Suprapubic skin (tissue), 4 donors: ENCODE measurements around the gene HOXA1. TPM values are rescaled to one million over a fixed set of nuclear protein-coding genes. Genes with fewer than 3 reads are reported as not detected.

ENCODE experiments used
- DNase-seq, 2 donors: peaks; one replicate each; pipeline ENCODE4 v3.0.0-alpha.2; 2019; ENCODE audit warnings: low spot score in 2 of 2
- H3K27ac ChIP-seq: fragments of 200-600 bp; sonication (generic); one replicate; pipeline ENCODE4 v1.5.1; 2019
- H3K27me3 ChIP-seq: fragments of 200-600 bp; sonication (generic); one replicate; pipeline ENCODE4 v1.5.1; 2019
- H3K36me3 ChIP-seq: fragments of 200-600 bp; sonication (generic); one replicate; pipeline ENCODE4 v1.5.1; 2019
- H3K4me1 ChIP-seq: fragments of 200-600 bp; sonication (generic); one replicate; pipeline ENCODE4 v1.5.1; 2019
- H3K4me3 ChIP-seq: fragments of 200-600 bp; sonication (generic); one replicate; pipeline ENCODE4 v1.5.1; 2019; ENCODE audit warnings: mild to moderate bottlenecking
- H3K9me3 ChIP-seq: fragments of 200-600 bp; sonication (generic); one replicate; pipeline ENCODE4 v1.5.1; 2019
- EP300 ChIP-seq: sonication (generic); formaldehyde crosslinking; IDR thresholded peaks from one replicate; pipeline ENCODE4 v1.6.1; 2017; ENCODE audit warnings: antibody characterized with exemption
- POLR2A ChIP-seq, 2 donors: fragments of 450-650 bp; IDR thresholded peaks; one replicate each; pipeline ENCODE4 v1.6.1; 2017; ENCODE audit warnings: antibody characterized with exemption in 2 of 2, mild to moderate bottlenecking in 2 of 2, moderate library complexity in 2 of 2
- POLR2AphosphoS5 ChIP-seq, 3 donors: sonication (generic); formaldehyde crosslinking; IDR thresholded peaks; one replicate each; pipeline ENCODE4 v1.6.1; 2017; ENCODE audit warnings: antibody characterized with exemption in 3 of 3
- WGBS: methylation state at CpG from one replicate; pipeline ENCODE4 v1.1.5; 2018; 5-methylcytosine and 5-hydroxymethylcytosine counted together
- total RNA-seq, 4 donors: library from RNA; depleted of rRNA; stranded (reverse); fragments of >200 nt; gene quantifications; one replicate each; pipeline ENCODE4 v1.1.0, GENCODE V29; 2016
- TF ChIP-seq, protein P1 (sequence below), 2 donors: fragments of 200-600 bp in 1 of 2; fragments of 450-650 bp in 1 of 2; sonication (generic) in 1 of 2; IDR thresholded peaks; one replicate each; pipeline ENCODE4 v1.5.1; 2016 to 2019; ENCODE audit warnings: antibody characterized with exemption in 2 of 2, mild to moderate bottlenecking in 1 of 2, moderate library complexity in 1 of 2

The HOXA1 gene
- total RNA-seq, 4 donors from 2014 or later = 2.5 to 4.0 (median 3.1) TPM

DNA sequence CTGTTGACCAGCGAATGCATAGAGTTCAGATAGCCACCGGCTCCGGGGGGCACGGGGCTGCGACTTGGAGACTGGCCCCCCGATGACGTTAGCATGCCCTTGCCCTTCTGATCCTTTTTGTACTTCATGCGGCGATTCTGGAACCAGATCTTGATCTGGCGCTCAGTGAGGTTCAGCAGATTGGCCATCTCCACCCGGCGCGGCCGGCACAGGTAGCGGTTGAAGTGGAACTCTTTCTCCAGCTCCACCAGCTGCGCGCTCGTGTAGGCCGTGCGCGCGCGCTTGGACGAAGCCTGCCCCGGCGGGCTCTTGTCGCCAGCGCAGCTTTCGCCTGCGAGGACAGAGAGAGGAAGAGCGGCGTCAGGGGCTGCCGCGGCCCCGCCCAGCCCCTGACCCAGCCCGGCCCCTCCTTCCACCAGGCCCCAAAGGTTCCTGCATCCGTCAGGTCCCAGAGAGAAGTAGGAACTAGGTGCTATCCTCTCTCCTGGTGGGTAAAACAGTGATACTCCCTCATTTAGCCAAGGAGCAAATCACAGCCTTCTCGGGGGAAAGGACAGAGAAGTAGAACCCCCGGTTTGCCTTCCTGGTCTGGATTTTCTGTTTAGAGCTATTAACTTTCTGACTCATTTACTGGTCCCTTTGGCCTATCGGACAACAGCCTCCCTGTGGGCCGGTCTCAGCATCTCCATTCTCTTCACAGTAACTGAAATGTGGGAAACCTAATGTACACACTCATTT, 12.8 kb upstream of the HOXA1 start:
- H3K4me3 ChIP-seq = peak overlapping the region; percentile 23
- H3K27me3 ChIP-seq = no peaks in the 10 kb centered on the region
- TF ChIP-seq POLR2A (IDR thresholded peaks at IDR 0.05) (no peak), EP300 (no peak), POLR2AphosphoS5 (IDR thresholded peaks at IDR 0.05) (no peak)
- TF ChIP-seq, protein P1, sequence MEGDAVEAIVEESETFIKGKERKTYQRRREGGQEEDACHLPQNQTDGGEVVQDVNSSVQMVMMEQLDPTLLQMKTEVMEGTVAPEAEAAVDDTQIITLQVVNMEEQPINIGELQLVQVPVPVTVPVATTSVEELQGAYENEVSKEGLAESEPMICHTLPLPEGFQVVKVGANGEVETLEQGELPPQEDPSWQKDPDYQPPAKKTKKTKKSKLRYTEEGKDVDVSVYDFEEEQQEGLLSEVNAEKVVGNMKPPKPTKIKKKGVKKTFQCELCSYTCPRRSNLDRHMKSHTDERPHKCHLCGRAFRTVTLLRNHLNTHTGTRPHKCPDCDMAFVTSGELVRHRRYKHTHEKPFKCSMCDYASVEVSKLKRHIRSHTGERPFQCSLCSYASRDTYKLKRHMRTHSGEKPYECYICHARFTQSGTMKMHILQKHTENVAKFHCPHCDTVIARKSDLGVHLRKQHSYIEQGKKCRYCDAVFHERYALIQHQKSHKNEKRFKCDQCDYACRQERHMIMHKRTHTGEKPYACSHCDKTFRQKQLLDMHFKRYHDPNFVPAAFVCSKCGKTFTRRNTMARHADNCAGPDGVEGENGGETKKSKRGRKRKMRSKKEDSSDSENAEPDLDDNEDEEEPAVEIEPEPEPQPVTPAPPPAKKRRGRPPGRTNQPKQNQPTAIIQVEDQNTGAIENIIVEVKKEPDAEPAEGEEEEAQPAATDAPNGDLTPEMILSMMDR (IDR thresholded peaks at IDR 0.05) = no peak
- DNase-seq = peak in 1 of 2 donors; percentile 58
- no peaks in the 10 kb centered on the region for H3K9me3 ChIP-seq
- WGBS = 78% methylated on average over 41 of the region's 41 CpGs
- peaks cover 31% of the 10 kb centered on the region for H3K4me1 ChIP-seq
- H3K36me3 ChIP-seq = peaks cover 12% of the 10 kb centered on the region
- peak overlapping the region; percentile 60 for H3K27ac ChIP-seq

DNA sequence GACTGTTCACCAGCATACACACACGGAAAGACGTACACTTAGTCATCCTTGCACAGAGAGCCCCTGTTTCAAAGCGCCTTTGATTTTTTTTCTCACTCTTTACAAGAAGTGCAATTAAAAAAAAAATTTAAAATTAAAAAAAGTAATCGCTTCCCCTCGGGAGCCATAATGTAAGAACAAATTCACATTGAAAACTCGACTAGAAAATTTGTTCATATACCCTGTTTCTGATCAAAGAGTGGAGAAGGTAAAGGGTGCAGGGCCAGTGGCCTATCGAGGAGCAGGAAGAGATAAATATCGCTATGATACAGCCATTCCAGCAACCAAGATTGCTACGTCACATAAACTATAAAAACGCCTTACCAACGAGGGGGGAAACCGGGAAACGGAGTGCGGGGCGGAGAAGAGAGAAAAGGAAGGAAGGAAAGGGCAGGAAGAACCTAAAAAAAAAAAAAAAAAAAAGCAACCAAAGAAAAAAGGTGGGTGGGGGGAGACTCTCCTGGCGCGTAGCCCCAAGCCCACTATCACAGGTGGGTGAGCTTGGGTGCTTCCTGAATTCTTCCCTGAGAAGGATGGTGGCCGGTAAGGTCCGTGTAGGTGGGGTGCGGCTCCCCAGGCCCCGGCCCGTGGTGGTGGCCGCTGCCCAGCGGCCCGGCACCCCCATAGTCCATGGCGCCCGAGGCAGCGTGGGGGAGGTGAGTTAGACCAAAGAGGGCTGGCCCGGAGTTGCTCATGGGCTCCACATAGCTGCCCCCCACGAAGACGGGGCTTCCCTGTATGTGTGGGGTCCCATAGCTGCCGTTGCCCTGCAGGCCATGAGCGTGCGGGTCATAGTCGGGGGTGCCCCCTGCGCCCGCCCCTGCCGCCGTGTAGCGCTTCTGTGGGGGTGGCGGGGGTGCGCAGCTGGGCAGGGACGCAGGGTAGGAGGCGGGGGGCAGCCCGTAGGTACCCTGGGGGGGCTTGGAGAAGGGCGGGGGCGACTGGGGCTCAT, 11.9 kb upstream of the HOXA1 start:
- peaks cover 12% of the 10 kb centered on the region for H3K36me3 ChIP-seq
- peak in 1 of 2 donors; percentile 64 for DNase-seq
- H3K27ac ChIP-seq = peak overlapping the region; percentile 60
- 82% methylated on average over 29 of the region's 47 CpGs for WGBS
- no peaks in the 10 kb centered on the region for H3K27me3 ChIP-seq
- peaks cover 31% of the 10 kb centered on the region for H3K4me1 ChIP-seq
- peak overlapping the region; percentile 23 for H3K4me3 ChIP-seq
- H3K9me3 ChIP-seq = no peaks in the 10 kb centered on the region
- TF ChIP-seq EP300 (no peak), POLR2AphosphoS5 (IDR thresholded peaks at IDR 0.05) (no peak), POLR2A (IDR thresholded peaks at IDR 0.05) (no peak)
- TF ChIP-seq, protein P1 (IDR thresholded peaks at IDR 0.05) = no peak

- peaks cover 34% of the 10 kb centered on the region for H3K4me1 ChIP-seq
These were observed 11.1 kb upstream of the HOXA1 start for GRCh38 chr7:27106901-27107240.

GRCh38 chr7:27106181-27106900, 10.5 kb upstream of the HOXA1 start:
- no peak overlapping the region for H3K27ac ChIP-seq
- no peak for TF ChIP-seq POLR2AphosphoS5 (IDR thresholded peaks at IDR 0.05)
- TF ChIP-seq, protein P1 (IDR thresholded peaks at IDR 0.05) = no peak
- no peak for TF ChIP-seq EP300
- TF ChIP-seq POLR2A (IDR thresholded peaks at IDR 0.05) = no peak
- peak overlapping the region; percentile 37 for H3K4me3 ChIP-seq
- H3K36me3 ChIP-seq = peaks cover 12% of the 10 kb centered on the region
- no peaks in the 10 kb centered on the region for H3K9me3 ChIP-seq
- no peaks in the 10 kb centered on the region for H3K27me3 ChIP-seq
- H3K4me1 ChIP-seq = peaks cover 37% of the 10 kb centered on the region
- DNase-seq = peak in 1 of 2 donors; percentile 55
- WGBS = 74% methylated on average over 40 of the region's 44 CpGs

More at GRCh38 chr7:27106901-27107240, 11.1 kb upstream of the HOXA1 start:
- Histone ChIP-seq H3K27me3 (no peaks in the 10 kb centered on the region), H3K9me3 (no peaks in the 10 kb centered on the region), H3K4me3 (peak overlapping the region; percentile 37), H3K27ac (no peak overlapping the region), H3K36me3 (peaks cover 12% of the 10 kb centered on the region)
- DNase-seq = no peak
- 85% methylated on average over 14 of the region's 14 CpGs for WGBS
- no peak for TF ChIP-seq POLR2AphosphoS5 (IDR thresholded peaks at IDR 0.05)

DNA sequence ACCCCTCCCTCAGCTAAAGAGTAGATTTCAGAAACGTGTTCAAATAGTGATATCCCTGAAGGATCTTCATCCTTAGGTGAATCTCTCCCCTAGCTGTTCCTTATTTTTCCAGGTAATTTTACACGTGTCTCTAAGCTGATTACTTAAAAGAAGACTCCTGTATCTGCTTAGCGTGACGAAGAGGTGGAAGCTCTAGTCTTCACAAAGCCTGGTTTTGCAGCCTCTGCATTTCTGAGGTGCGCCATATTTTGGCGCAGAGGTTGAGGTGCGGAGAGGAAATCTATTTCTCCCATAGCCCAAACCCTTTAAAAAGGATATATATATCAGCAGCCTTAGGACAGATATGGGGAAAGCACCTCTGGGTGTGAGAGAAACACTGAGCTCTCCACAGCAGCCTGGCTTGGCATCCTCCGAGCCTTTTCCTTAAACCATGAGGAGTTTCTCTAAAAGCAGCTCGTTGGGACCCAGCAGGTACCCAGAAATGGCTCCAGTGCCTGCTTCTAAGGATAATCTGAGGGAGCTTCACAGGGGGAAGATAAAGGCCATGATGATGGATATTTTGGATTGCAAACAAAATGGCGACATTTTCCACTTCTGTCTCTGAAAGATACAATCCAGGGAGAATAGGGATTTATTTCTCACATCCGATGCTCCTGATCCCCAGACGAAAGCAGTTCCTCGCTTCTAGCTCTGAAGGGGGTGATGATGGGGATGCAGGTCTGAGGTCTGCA, 9.7 kb upstream of the HOXA1 start:
- no peak overlapping the region for H3K4me3 ChIP-seq
- peaks cover 12% of the 10 kb centered on the region for H3K36me3 ChIP-seq
- no peaks in the 10 kb centered on the region for H3K27me3 ChIP-seq
- TF ChIP-seq POLR2A (IDR thresholded peaks at IDR 0.05) = no peak
- TF ChIP-seq, protein P1 (IDR thresholded peaks at IDR 0.05) = no peak
- TF ChIP-seq POLR2AphosphoS5 (IDR thresholded peaks at IDR 0.05) = no peak
- TF ChIP-seq EP300 = no peak
- no peaks in the 10 kb centered on the region for H3K9me3 ChIP-seq
- H3K27ac ChIP-seq = no peak overlapping the region
- peaks cover 31% of the 10 kb centered on the region for H3K4me1 ChIP-seq
- DNase-seq = no peak
- WGBS = 89% methylated on average over 13 of the region's 13 CpGs
